ENCODE results near the gene ATL2.

- TF ChIP-seq CTCF (IDR thresholded peaks at IDR 0.05) (no peak), ZFX (IDR thresholded peaks at IDR 0.05; ENCODE audit: borderline replicate concordance) (no peak)
Measured at GRCh38 chr2:38262069-38262871, 114.8 kb downstream of the ATL2 start.
